ENCODE measurements around the gene EEFSEC.

DNA sequence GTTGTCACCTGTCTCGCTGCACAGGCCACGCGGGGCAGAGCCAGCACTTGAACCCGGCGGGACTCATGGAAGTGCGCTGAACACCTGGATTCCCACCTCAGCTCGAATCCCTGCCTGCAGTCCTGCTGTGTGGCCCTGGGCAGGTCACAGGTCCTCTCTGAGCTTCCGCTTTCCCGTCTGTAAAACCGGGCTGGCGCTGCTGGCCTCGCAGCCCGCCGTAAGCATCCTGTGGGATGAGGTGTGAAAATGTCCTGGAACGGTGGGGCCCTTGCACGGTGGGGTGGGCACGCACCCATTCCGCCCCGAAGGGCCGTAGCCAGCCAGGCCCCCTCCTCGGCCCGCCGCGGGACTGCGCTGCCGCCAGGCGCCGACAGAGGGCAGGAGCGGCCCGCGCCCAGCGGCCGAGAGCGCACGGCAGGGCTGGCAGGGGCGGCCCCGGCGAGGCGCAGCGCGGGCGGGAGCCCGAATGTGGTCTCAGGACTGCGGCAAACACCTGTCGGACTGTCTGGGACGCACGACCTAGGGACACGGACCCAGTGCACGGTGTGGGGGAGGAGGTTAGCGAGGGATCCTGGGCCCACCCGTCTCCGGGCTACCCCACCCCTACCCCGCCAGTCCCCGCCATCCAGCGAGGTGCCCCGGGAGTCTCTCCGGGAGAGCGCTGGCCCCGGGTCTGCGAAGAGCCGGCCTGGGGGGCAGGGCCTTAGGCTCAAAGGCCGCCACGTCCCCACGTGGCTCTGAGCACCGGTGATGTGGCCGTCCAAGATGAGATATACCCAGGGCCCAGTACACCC, 273.0 kb downstream of the EEFSEC start:
- peak in 5 of 6 experiments; percentile 31 to 98 (median 95) for TF ChIP-seq CTCF (IDR thresholded peaks at IDR 0.05)
- no peak for TF ChIP-seq POLR2A (IDR thresholded peaks at IDR 0.05)

Measured in adrenal gland (tissue), 5 donors.